ENCODE measurements around the gene TTC13. TPM values are rescaled to one million over a fixed set of nuclear protein-coding genes. Genes with fewer than 3 reads are reported as not detected.

Gene TTC13
- total and polyA plus RNA-seq, 8 donors, result 15.2 to 29.4 (median 24.4) TPM

- intact Hi-C loops (cut with DNase I), result no loop called here
- Histone ChIP-seq H3K27ac (no peak overlapping the region), H3K4me1 (no peaks in the 10 kb centered on the region), H3K36me3 (peaks cover 0 to 82% of the 10 kb centered on the region in 2 donors), H3K27me3 (no peaks in the 10 kb centered on the region), H3K4me3 (no peak overlapping the region), H3K9me3 (no peaks in the 10 kb centered on the region)
- ATAC-seq (no peak), DNase-seq (no peak)
- TF ChIP-seq CTCF (IDR thresholded peaks at IDR 0.05), result no peak
Observed at GRCh38 chr1:230994860-230995259, 16.2 kb upstream of the TTC13 start.

GRCh38 chr1:230992100-230992774 lies 13.6 kb upstream of the TTC13 start:
- ATAC-seq, result peak; percentile 95

GRCh38 chr1:230987448-230987847 lies 8.8 kb upstream of the TTC13 start:
- Histone ChIP-seq H3K9me3 (no peaks in the 10 kb centered on the region), H3K27ac (no peak overlapping the region), H3K36me3 (peaks cover 0 to 31% of the 10 kb centered on the region in 2 donors), H3K27me3 (no peaks in the 10 kb centered on the region), H3K4me3 (no peak overlapping the region), H3K4me1 (peaks cover 0 to 4% of the 10 kb centered on the region in 2 donors)
- TF ChIP-seq CTCF (IDR thresholded peaks at IDR 0.05), result no peak
- no peak for ATAC-seq
- intact Hi-C loops (cut with DNase I), result no loop called here
- no peak for DNase-seq

More at GRCh38 chr1:230992100-230992774, 13.6 kb upstream of the TTC13 start:
- no peak for TF ChIP-seq CTCF (IDR thresholded peaks at IDR 0.05)
- H3K27ac ChIP-seq, result no peak overlapping the region
- intact Hi-C loops (cut with DNase I), result no loop called here
- H3K9me3 ChIP-seq, result no peaks in the 10 kb centered on the region
- H3K4me3 ChIP-seq, result no peak overlapping the region
- peak in 1 of 4 donors; percentile 34 for DNase-seq
- no peaks in the 10 kb centered on the region for H3K4me1 ChIP-seq
- H3K36me3 ChIP-seq, result peaks cover 0 to 57% of the 10 kb centered on the region in 2 donors
- H3K27me3 ChIP-seq, result no peaks in the 10 kb centered on the region

- intact Hi-C loops (cut with DNase I), result no loop called here
Observed at GRCh38 chr1:230986976-230987375, 8.3 kb upstream of the TTC13 start.

More at GRCh38 chr1:230986976-230987375, 8.3 kb upstream of the TTC13 start:
- TF ChIP-seq CTCF (IDR thresholded peaks at IDR 0.05), result no peak
- Histone ChIP-seq H3K9me3 (no peaks in the 10 kb centered on the region), H3K27me3 (no peaks in the 10 kb centered on the region), H3K4me1 (peaks cover 0 to 7% of the 10 kb centered on the region in 2 donors), H3K4me3 (no peak overlapping the region), H3K36me3 (peaks cover 0 to 30% of the 10 kb centered on the region in 2 donors), H3K27ac (no peak overlapping the region)
- ATAC-seq (no peak), DNase-seq (no peak)
